ENCODE data around the gene CNTROB. TPM values are rescaled to one million over a fixed set of nuclear protein-coding genes. Genes with fewer than 3 reads are reported as not detected.

Gene CNTROB
- total and polyA plus RNA-seq, 10 of the 15 experiments (the other 5 are each of a cell fraction or from before 2014, with no cell fraction given), result 2.0 to 36.2 (median 28.2) TPM

GRCh38 chr17:7882629-7883028 is 49.4 kb upstream of the CNTROB start:
- H3K9me3 ChIP-seq (replicated peaks; ENCODE audit: control insufficient read depth, insufficient read depth, low read length), result no peaks in the 10 kb centered on the region
- H3K36me3 ChIP-seq (ENCODE audit: control insufficient read depth in 2 of 2, insufficient read depth in 2 of 2, low read length in 1 of 2), result peaks cover 0 to 2% of the 10 kb centered on the region in 2 experiments; a peak in 1 of 4 replicates
- ChIA-PET SMC1A (ENCODE audit: uncharacterized antibody, unreplicated experiment) (interaction anchor here (0.7 to 1.5 kb wide), 7 partner anchors 11 to 196 kb away, joined by 3 to 5 read pairs (median 4); partner anchors contain the start of genes CNTROB, NAA38, TP53 and TRAPPC1), CTCF (interaction anchor here (0.7 to 1.7 kb wide), 8 partner anchors 9 to 159 kb away, joined by 3 to 4 read pairs (median 3); partner anchors contain the start of gene NAA38), POLR2A (interaction anchor here (0.6 to 1.5 kb wide), 8 partner anchors 11 to 844 kb away, joined by 3 to 8 read pairs (median 3); no protein-coding TSS in a partner anchor), RAD21 (ENCODE audit: unreplicated experiment) (interaction anchor here (0.7 to 1.5 kb wide), 8 partner anchors 12 to 633 kb away, joined by 3 to 8 read pairs (median 3); partner anchors contain the start of genes CNTROB, CYB5D1, NAA38 and TRAPPC1)
- FAIRE-seq (no peak), ATAC-seq (no peak), DNase-seq (ENCODE audit: low read depth, low spot score) (no peak)
- H3K27me3 ChIP-seq (replicated peaks in 1 of 2; ENCODE audit: control insufficient read depth in 2 of 2, insufficient read depth in 2 of 2, low read length in 1 of 2), result no peaks in the 10 kb centered on the region
- H3K4me2 ChIP-seq (ENCODE audit: control insufficient read depth, insufficient read depth), result peak overlapping the region; percentile 57
- H3K27ac ChIP-seq (ENCODE audit: control insufficient read depth, insufficient read depth), result no peak overlapping the region
- no peak overlapping the region for H2AFZ ChIP-seq (ENCODE audit: control insufficient read depth, low read depth, low read length)
- intact Hi-C loops (cut with micrococcal nuclease; ENCODE audit: unreplicated experiment), result no loop called here
- TF ChIP-seq NR2C1 (IDR thresholded peaks at IDR 0.05) (no peak), DPF2 (IDR thresholded peaks at IDR 0.05) (no peak), HCFC1 (IDR thresholded peaks at IDR 0.05; ENCODE audit: low read length) (no peak)
- H4K20me1 ChIP-seq (ENCODE audit: control insufficient read depth, insufficient read depth), result no peaks in the 10 kb centered on the region
- BruUV-seq (replicated peaks), result TSS peak; percentile 40
- WGBS (ENCODE audit: insufficient coverage, insufficient replicate concordance, low lambda C conversion rate, missing lambda C conversion rate), result 94% methylated on average over 3 of the region's 3 CpGs
- H3K4me1 ChIP-seq (ENCODE audit: control insufficient read depth, insufficient read depth, low read length), result peaks cover 11% of the 10 kb centered on the region
- H3K9ac ChIP-seq (ENCODE audit: control insufficient read depth, insufficient read depth, low read length), result no peak overlapping the region
- peaks cover 29% of the 10 kb centered on the region for H3K79me2 ChIP-seq (ENCODE audit: control insufficient read depth, insufficient read depth, low read length)
- in situ Hi-C loops (cut with MboI), result no loop called here
- peak overlapping the region; percentile 58; the same call in 1 of the 2 replicates for H3K4me3 ChIP-seq

- BruUV-seq (replicated peaks), result no TSS peak
- H3K27me3 ChIP-seq (replicated peaks in 1 of 2; ENCODE audit: control insufficient read depth in 2 of 2, insufficient read depth in 2 of 2, low read length in 1 of 2), result no peaks in the 10 kb centered on the region
- ChIA-PET SMC1A (ENCODE audit: uncharacterized antibody, unreplicated experiment) (interaction anchor here (1.5 kb wide), 1 partner anchor 13 kb away, joined by 5 read pairs; no protein-coding TSS in a partner anchor), RAD21 (ENCODE audit: unreplicated experiment) (interaction anchor here (0.5 to 1.5 kb wide), 5 partner anchors 13 to 635 kb away, joined by 3 to 8 read pairs (median 3); partner anchors contain the start of genes CYB5D1 and NAA38), CTCF (interaction anchor here (0.6 to 1.7 kb wide), 4 partner anchors 27 to 139 kb away, joined by 3 to 4 read pairs (median 4); partner anchors contain the start of gene NAA38), POLR2A (interaction anchor here (0.6 to 1.0 kb wide), 3 partner anchors 27 to 48 kb away, joined by 3 to 5 read pairs (median 4); partner anchors contain the start of genes NAA38 and TRAPPC1)
- no peaks in the 10 kb centered on the region for H4K20me1 ChIP-seq (ENCODE audit: control insufficient read depth, insufficient read depth)
- H3K9ac ChIP-seq (ENCODE audit: control insufficient read depth, insufficient read depth, low read length), result peak overlapping the region; percentile 58
- in situ Hi-C loops (cut with MboI) (no loop called here), intact Hi-C loops (cut with micrococcal nuclease; ENCODE audit: unreplicated experiment) (no loop called here)
- ATAC-seq (no peak), DNase-seq (ENCODE audit: low read depth, low spot score) (no peak), FAIRE-seq (no peak)
- peak overlapping the region; percentile 70 for H3K4me2 ChIP-seq (ENCODE audit: control insufficient read depth, insufficient read depth)
- H3K9me3 ChIP-seq (replicated peaks; ENCODE audit: control insufficient read depth, insufficient read depth, low read length), result no peaks in the 10 kb centered on the region
- peak overlapping the region; percentile 67 for H3K4me3 ChIP-seq
- H2AFZ ChIP-seq (ENCODE audit: control insufficient read depth, low read depth, low read length), result peak overlapping the region; percentile 55
- peaks cover 18% of the 10 kb centered on the region for H3K4me1 ChIP-seq (ENCODE audit: control insufficient read depth, insufficient read depth, low read length)
- WGBS (ENCODE audit: insufficient coverage, insufficient replicate concordance, low lambda C conversion rate, missing lambda C conversion rate), result 0% methylated on average over 3 of the region's 3 CpGs
- H3K36me3 ChIP-seq (ENCODE audit: control insufficient read depth in 2 of 2, insufficient read depth in 2 of 2, low read length in 1 of 2), result peaks cover 0 to 2% of the 10 kb centered on the region in 2 experiments; a peak in 1 of 4 replicates
- H3K27ac ChIP-seq (ENCODE audit: control insufficient read depth, insufficient read depth), result peak overlapping the region; percentile 59
- peaks cover 41% of the 10 kb centered on the region for H3K79me2 ChIP-seq (ENCODE audit: control insufficient read depth, insufficient read depth, low read length)
- TF ChIP-seq MEF2A (IDR thresholded peaks at IDR 0.05; ENCODE audit: insufficient read depth, low read depth, low read length) (peak; percentile 36; the same call in 1 of the 2 replicates), CHD2 (IDR thresholded peaks at IDR 0.05; ENCODE audit: borderline replicate concordance, low read depth, low read length) (0 out of 2 replicates have a peak, but pooled peaks have one; percentile 24), RCOR1 (conservative IDR thresholded peaks at IDR 0.05; ENCODE audit: low read depth, low read length) (no peak), YY1 (IDR thresholded peaks at IDR 0.05; ENCODE audit: low read depth, low read length) (peak; percentile 95), SMC3 (IDR thresholded peaks at IDR 0.05; ENCODE audit: borderline replicate concordance, low read length) (no peak), POLR2AphosphoS2 (IDR thresholded peaks at IDR 0.05; ENCODE audit: low read depth, low read length) (no peak), ZBTB4 (CRISPR knock-in tag; IDR thresholded peaks at IDR 0.05) (no peak), NBN (IDR thresholded peaks at IDR 0.05) (peak; percentile 78), RBBP5 (conservative IDR thresholded peaks at IDR 0.05) (no peak), RB1 (IDR thresholded peaks at IDR 0.05; ENCODE audit: borderline replicate concordance) (peak; percentile 39; the same call in 1 of the 2 replicates), GABPA (IDR thresholded peaks at IDR 0.05; ENCODE audit: low read depth) (no peak)
These were observed 48.1 kb upstream of the CNTROB start for GRCh38 chr17:7883781-7884386.
